Epithelial cell of esophagus (primary cell): ENCODE data around the gene KRT6B.
A peak's percentile ranks its signal among the peaks of the same experiment; 100 is the strongest.

Experiments used
- DNase-seq: peaks from one replicate; pipeline ENCODE4 v3.0.0; 2010; ENCODE audit warnings: low read depth
- H3K4me3 ChIP-seq: 2 replicates; pipeline ENCODE4 v1.5.1; 2011; ENCODE audit warnings: mild to moderate bottlenecking, low read length, control low read depth
- CTCF ChIP-seq: IDR thresholded peaks from 2 replicates; pipeline ENCODE4 v1.5.1; 2011; ENCODE audit warnings: low read depth, mild to moderate bottlenecking, low read length, control low read depth, inconsistent platforms; ENCODE audit not compliant: insufficient read depth; ENCODE audit errors: missing control alignments

The KRT6B gene

GRCh38 chr12:52440821-52441319 lies 11.1 kb downstream of the KRT6B start:
- TF ChIP-seq CTCF = no peak
- peak; percentile 98 for DNase-seq

GRCh38 chr12:52439845-52440244 lies 12.1 kb downstream of the KRT6B start:
- H3K4me3 ChIP-seq = no peak overlapping the region
- no peak for DNase-seq
- TF ChIP-seq CTCF = no peak

More at GRCh38 chr12:52440821-52441319, 11.1 kb downstream of the KRT6B start:
- no peak overlapping the region for H3K4me3 ChIP-seq

- TF ChIP-seq CTCF = no peak
- H3K4me3 ChIP-seq = no peak overlapping the region
- no peak for DNase-seq
These were observed 12.5 kb downstream of the KRT6B start for GRCh38 chr12:52439420-52439819.

- H3K4me3 ChIP-seq = no peak overlapping the region
- peak; percentile 62 for DNase-seq
- no peak for TF ChIP-seq CTCF
These were observed 13.3 kb downstream of the KRT6B start for GRCh38 chr12:52438305-52439301.

- TF ChIP-seq CTCF = no peak
- H3K4me3 ChIP-seq = no peak overlapping the region
- DNase-seq = no peak
These were observed 14.4 kb downstream of the KRT6B start for GRCh38 chr12:52437508-52437907.

GRCh38 chr12:52436828-52437474 lies 15.0 kb downstream of the KRT6B start:
- H3K4me3 ChIP-seq = no peak overlapping the region
- DNase-seq = peak; percentile 48
- TF ChIP-seq CTCF = no peak
